Right atrium auricular region (tissue), 2 donors: Measurements from ENCODE around the gene PFKM. TPM values are rescaled to one million over a fixed set of nuclear protein-coding genes. Genes with fewer than 3 reads are reported as not detected.

Source experiments
- DNase-seq: peaks from one replicate; pipeline ENCODE4 v3.0.0-alpha.2; 2019; ENCODE audit warnings: low spot score
- H3K27ac ChIP-seq, 2 donors: fragments of 200-600 bp; sonication (generic); 1 replicate in 1 of 2; 2 replicates in 1 of 2; pipeline ENCODE4 v1.5.1; 2016 to 2019
- H3K27me3 ChIP-seq, 2 donors: fragments of 200-600 bp; sonication (generic); one replicate each; pipeline versions ENCODE4 v1.5.1 to v1.6.0; 2017 to 2019
- H3K36me3 ChIP-seq: fragments of 200-600 bp; sonication (generic); one replicate; pipeline ENCODE4 v1.5.1; 2016
- H3K4me1 ChIP-seq, 2 donors: fragments of 200-600 bp; sonication (generic); one replicate each; pipeline versions ENCODE4 v1.5.1 to v1.6.0; 2017 to 2019
- H3K4me3 ChIP-seq, 2 donors: fragments of 200-600 bp; sonication (generic); 1 replicate in 1 of 2; 2 replicates in 1 of 2; pipeline ENCODE4 v1.5.1; 2017 to 2019; ENCODE audit warnings: mild to moderate bottlenecking in 1 of 2, moderate library complexity in 1 of 2
- H3K9me3 ChIP-seq, 2 donors: fragments of 200-600 bp; sonication (generic); one replicate each; pipeline ENCODE4 v1.5.1; 2019
- total RNA-seq, 2 donors: library from RNA; depleted of rRNA; stranded (reverse); fragments of >200 nt; gene quantifications; one replicate each; pipeline ENCODE4 v1.1.0, GENCODE V29; 2016
- TF ChIP-seq, protein P1 (sequence below), 2 donors: fragments of 200-600 bp; sonication (generic); IDR thresholded peaks; one replicate each; pipeline ENCODE4 v1.5.1; 2019; ENCODE audit warnings: antibody characterized with exemption in 2 of 2

PFKM gene
- total RNA-seq, 2 donors from 2014 or later, result 111 to 193 TPM

- no peak for DNase-seq
- H3K27me3 ChIP-seq, result no peaks in the 10 kb centered on the region
- no peaks in the 10 kb centered on the region for H3K4me1 ChIP-seq
- no peaks in the 10 kb centered on the region for H3K9me3 ChIP-seq
- H3K27ac ChIP-seq, result no peak overlapping the region
- no peak overlapping the region for H3K4me3 ChIP-seq
- H3K36me3 ChIP-seq, result no peaks in the 10 kb centered on the region
- TF ChIP-seq, protein P1, sequence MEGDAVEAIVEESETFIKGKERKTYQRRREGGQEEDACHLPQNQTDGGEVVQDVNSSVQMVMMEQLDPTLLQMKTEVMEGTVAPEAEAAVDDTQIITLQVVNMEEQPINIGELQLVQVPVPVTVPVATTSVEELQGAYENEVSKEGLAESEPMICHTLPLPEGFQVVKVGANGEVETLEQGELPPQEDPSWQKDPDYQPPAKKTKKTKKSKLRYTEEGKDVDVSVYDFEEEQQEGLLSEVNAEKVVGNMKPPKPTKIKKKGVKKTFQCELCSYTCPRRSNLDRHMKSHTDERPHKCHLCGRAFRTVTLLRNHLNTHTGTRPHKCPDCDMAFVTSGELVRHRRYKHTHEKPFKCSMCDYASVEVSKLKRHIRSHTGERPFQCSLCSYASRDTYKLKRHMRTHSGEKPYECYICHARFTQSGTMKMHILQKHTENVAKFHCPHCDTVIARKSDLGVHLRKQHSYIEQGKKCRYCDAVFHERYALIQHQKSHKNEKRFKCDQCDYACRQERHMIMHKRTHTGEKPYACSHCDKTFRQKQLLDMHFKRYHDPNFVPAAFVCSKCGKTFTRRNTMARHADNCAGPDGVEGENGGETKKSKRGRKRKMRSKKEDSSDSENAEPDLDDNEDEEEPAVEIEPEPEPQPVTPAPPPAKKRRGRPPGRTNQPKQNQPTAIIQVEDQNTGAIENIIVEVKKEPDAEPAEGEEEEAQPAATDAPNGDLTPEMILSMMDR (IDR thresholded peaks at IDR 0.05), result no peak
Observed at GRCh38 chr12:48169011-48169410, 49.8 kb downstream of the PFKM start.

- no peaks in the 10 kb centered on the region for H3K27me3 ChIP-seq
- no peaks in the 10 kb centered on the region for H3K4me1 ChIP-seq
- H3K27ac ChIP-seq, result no peak overlapping the region
- H3K4me3 ChIP-seq, result no peak overlapping the region
- TF ChIP-seq, protein P1 (IDR thresholded peaks at IDR 0.05), result no peak
- no peaks in the 10 kb centered on the region for H3K36me3 ChIP-seq
- no peaks in the 10 kb centered on the region for H3K9me3 ChIP-seq
- no peak for DNase-seq
Observed at GRCh38 chr12:48175613-48176416, 56.7 kb downstream of the PFKM start.

- Histone ChIP-seq H3K27me3 (no peaks in the 10 kb centered on the region), H3K4me1 (no peaks in the 10 kb centered on the region), H3K9me3 (no peaks in the 10 kb centered on the region), H3K36me3 (no peaks in the 10 kb centered on the region), H3K27ac (no peak overlapping the region), H3K4me3 (no peak overlapping the region)
- TF ChIP-seq, protein P1 (IDR thresholded peaks at IDR 0.05), result no peak
- DNase-seq, result no peak
Observed at GRCh38 chr12:48176417-48176751, 57.2 kb downstream of the PFKM start.

DNA sequence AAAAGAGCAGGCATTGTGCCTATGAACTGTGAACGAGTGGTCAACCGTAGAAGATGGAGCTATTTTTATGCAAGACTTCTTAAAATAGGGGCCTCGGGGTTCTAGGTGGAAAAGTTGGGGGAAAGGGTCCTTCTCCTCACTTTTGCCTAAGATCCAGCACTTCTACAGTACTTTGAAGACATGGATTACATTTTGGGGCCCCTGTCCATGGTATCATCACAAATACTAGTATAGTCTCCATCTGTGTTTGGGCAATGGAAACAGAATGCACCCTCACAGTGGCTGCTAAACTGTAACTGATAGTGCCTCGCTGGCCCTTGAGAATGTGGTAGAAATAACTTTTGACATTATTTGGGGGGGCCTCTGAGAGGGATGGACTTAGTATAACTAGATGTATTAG lies 58.8 kb downstream of the PFKM start:
- Histone ChIP-seq H3K27ac (no peak overlapping the region), H3K9me3 (no peaks in the 10 kb centered on the region), H3K4me1 (peaks cover 0 to 8% of the 10 kb centered on the region in 2 donors), H3K27me3 (no peaks in the 10 kb centered on the region), H3K4me3 (no peak overlapping the region), H3K36me3 (no peaks in the 10 kb centered on the region)
- TF ChIP-seq, protein P1 (IDR thresholded peaks at IDR 0.05), result no peak
- no peak for DNase-seq

- no peak for DNase-seq
- no peaks in the 10 kb centered on the region for H3K9me3 ChIP-seq
- no peak overlapping the region for H3K27ac ChIP-seq
- no peaks in the 10 kb centered on the region for H3K36me3 ChIP-seq
- TF ChIP-seq, protein P1 (IDR thresholded peaks at IDR 0.05), result no peak
- no peak overlapping the region for H3K4me3 ChIP-seq
- H3K27me3 ChIP-seq, result peaks cover 0 to 12% of the 10 kb centered on the region in 2 donors
- H3K4me1 ChIP-seq, result peaks cover 0 to 23% of the 10 kb centered on the region in 2 donors
Observed at GRCh38 chr12:48179466-48179865, 60.3 kb downstream of the PFKM start.

- Histone ChIP-seq H3K27ac (no peak overlapping the region), H3K36me3 (no peaks in the 10 kb centered on the region), H3K4me1 (peaks cover 0 to 25% of the 10 kb centered on the region in 2 donors), H3K27me3 (peaks cover 0 to 12% of the 10 kb centered on the region in 2 donors), H3K4me3 (no peak overlapping the region), H3K9me3 (no peaks in the 10 kb centered on the region)
- DNase-seq, result no peak
- TF ChIP-seq, protein P1 (IDR thresholded peaks at IDR 0.05), result no peak
Observed at GRCh38 chr12:48180424-48180823, 61.3 kb downstream of the PFKM start.
